Measurements from ENCODE around the gene STARD8.

DNA sequence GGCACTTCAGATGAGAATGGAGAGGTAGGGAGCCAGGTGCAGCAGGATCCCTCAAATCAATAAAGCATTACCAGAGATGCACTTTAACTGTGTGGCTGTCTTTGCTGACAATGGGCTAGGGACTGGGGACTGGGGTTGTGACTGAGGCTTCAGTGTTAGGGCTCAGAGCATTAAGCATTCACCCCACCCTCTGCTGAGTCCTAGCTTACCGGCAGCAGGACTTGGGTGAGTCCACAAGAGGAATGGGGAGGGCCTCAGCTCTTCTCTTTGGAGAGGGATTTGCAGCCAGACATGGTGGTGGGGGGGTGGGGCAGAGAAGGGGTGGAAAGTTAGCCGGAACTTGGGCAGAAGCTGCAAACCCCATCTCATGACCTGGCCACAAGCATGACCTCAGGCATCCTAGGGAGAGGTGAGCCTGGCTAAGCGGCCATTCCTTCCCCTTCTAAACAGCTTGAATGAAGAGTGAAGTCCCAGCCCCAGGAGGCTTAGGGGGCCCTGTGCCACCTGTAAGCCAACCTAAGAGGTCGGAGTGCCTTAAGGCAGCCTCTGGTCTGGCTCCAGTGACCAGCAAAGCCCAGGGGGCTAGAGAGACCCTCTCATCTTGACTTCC lies 78.4 kb downstream of the STARD8 start:
- TF ChIP-seq, protein P1, sequence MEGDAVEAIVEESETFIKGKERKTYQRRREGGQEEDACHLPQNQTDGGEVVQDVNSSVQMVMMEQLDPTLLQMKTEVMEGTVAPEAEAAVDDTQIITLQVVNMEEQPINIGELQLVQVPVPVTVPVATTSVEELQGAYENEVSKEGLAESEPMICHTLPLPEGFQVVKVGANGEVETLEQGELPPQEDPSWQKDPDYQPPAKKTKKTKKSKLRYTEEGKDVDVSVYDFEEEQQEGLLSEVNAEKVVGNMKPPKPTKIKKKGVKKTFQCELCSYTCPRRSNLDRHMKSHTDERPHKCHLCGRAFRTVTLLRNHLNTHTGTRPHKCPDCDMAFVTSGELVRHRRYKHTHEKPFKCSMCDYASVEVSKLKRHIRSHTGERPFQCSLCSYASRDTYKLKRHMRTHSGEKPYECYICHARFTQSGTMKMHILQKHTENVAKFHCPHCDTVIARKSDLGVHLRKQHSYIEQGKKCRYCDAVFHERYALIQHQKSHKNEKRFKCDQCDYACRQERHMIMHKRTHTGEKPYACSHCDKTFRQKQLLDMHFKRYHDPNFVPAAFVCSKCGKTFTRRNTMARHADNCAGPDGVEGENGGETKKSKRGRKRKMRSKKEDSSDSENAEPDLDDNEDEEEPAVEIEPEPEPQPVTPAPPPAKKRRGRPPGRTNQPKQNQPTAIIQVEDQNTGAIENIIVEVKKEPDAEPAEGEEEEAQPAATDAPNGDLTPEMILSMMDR (IDR thresholded peaks at IDR 0.05; ENCODE audit: low read depth, low read length) = no peak
- no peak for TF ChIP-seq POLR2A (IDR thresholded peaks at IDR 0.05; ENCODE audit: extremely low read depth, insufficient read length)
- TF ChIP-seq MYC (IDR thresholded peaks at IDR 0.05; ENCODE audit: low read depth, low read length) = no peak
- TF ChIP-seq, protein P2, sequence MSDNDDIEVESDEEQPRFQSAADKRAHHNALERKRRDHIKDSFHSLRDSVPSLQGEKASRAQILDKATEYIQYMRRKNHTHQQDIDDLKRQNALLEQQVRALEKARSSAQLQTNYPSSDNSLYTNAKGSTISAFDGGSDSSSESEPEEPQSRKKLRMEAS (IDR thresholded peaks at IDR 0.05; ENCODE audit: low read depth, low read length) = no peak
